Transverse colon (tissue), 4 donors: ENCODE measurements around the gene PTK7. TPM values are rescaled to one million over a fixed set of nuclear protein-coding genes. Genes with fewer than 3 reads are reported as not detected.

Experiments
- DNase-seq: peaks from one replicate; pipeline ENCODE4 v3.0.0-alpha.2; 2019
- H3K27ac ChIP-seq, 4 donors: fragments of 200-600 bp; sonication (generic); 2 replicates each; pipeline ENCODE4 v1.5.1; 2016 to 2018; ENCODE audit warnings: inconsistent platforms in 4 of 4
- H3K27me3 ChIP-seq: fragments of 200-600 bp; sonication (generic); 2 replicates; pipeline ENCODE4 v1.5.1; 2017; ENCODE audit warnings: inconsistent platforms
- H3K36me3 ChIP-seq, 4 donors: fragments of 200-600 bp; sonication (generic); 2 replicates each; pipeline ENCODE4 v1.5.1; 2017 to 2019; ENCODE audit warnings: inconsistent platforms in 4 of 4
- H3K4me1 ChIP-seq, 4 donors: fragments of 200-600 bp; sonication (generic); 2 replicates each; pipeline ENCODE4 v1.5.1; 2017 to 2020; ENCODE audit warnings: inconsistent platforms in 4 of 4
- H3K4me3 ChIP-seq, 4 donors: fragments of 200-600 bp; sonication (generic); 1 replicate in 1 of 4; 2 replicates in 3 of 4; pipeline versions ENCODE4 v1.5.1 to v1.6.1; 2017 to 2019; ENCODE audit warnings: inconsistent platforms in 4 of 4
- H3K9me3 ChIP-seq, 2 donors: fragments of 200-600 bp; sonication (generic); 2 replicates each; pipeline ENCODE4 v1.5.1; 2017 to 2019; ENCODE audit warnings: inconsistent platforms in 2 of 2
- EP300 ChIP-seq: sonication (generic); formaldehyde crosslinking; IDR thresholded peaks from one replicate; pipeline ENCODE4 v1.6.1; 2017; ENCODE audit warnings: antibody characterized with exemption, low read depth
- POLR2A ChIP-seq: fragments of 450-650 bp; IDR thresholded peaks from one replicate; pipeline ENCODE4 v1.6.1; 2016; ENCODE audit warnings: antibody characterized with exemption, mild to moderate bottlenecking, moderate library complexity
- POLR2AphosphoS5 ChIP-seq, 3 donors: sonication (generic); formaldehyde crosslinking; IDR thresholded peaks; one replicate each; pipeline ENCODE4 v1.6.1; 2016; ENCODE audit warnings: antibody characterized with exemption in 3 of 3
- WGBS, 2 donors: methylation state at CpG; one replicate each; pipeline ENCODE4 v1.1.5; 2018; ENCODE audit warnings: low coverage in 1 of 2; 5-methylcytosine and 5-hydroxymethylcytosine counted together
- in situ Hi-C, 4 donors: fragments of 200-750 bp; cut with MboI; loops; one replicate each; pipeline versions ENCODE4 v1.15.0 to v1.15.1; 2017; ENCODE audit warnings: low sequenced_read_pairs in 3 of 4, low pct_ligation_motif_present in 1 of 4, low pct_unique_long_range_greater_than_20kb in 1 of 4
- intact Hi-C: fragments of 100-400 bp; cut with DNase I; formaldehyde crosslinking; loops from one replicate; pipeline ENCODE4 v1.15.1; 2023; ENCODE audit warnings: low total_unique reads
- total RNA-seq, 4 donors: library from RNA; depleted of rRNA; stranded (reverse); fragments of >200 nt; gene quantifications; one replicate each; pipeline ENCODE4 v1.1.0, GENCODE V29; 2016
- TF ChIP-seq, protein P1 (sequence below), 5 experiments: fragments of 200-600 bp in 3 of 5; fragments of 450-650 bp in 2 of 5; sonication (generic) in 3 of 5; IDR thresholded peaks; 1 replicate in 2 of 5; 2 replicates in 3 of 5; pipeline ENCODE4 v1.5.1; 2016 to 2017; ENCODE audit warnings: antibody characterized with exemption in 5 of 5, inconsistent platforms in 3 of 5, mild to moderate bottlenecking in 2 of 5, moderate library complexity in 1 of 5

Gene PTK7
- total RNA-seq, 4 donors from 2014 or later, result 2.2 to 34.6 (median 6.0) TPM

DNA sequence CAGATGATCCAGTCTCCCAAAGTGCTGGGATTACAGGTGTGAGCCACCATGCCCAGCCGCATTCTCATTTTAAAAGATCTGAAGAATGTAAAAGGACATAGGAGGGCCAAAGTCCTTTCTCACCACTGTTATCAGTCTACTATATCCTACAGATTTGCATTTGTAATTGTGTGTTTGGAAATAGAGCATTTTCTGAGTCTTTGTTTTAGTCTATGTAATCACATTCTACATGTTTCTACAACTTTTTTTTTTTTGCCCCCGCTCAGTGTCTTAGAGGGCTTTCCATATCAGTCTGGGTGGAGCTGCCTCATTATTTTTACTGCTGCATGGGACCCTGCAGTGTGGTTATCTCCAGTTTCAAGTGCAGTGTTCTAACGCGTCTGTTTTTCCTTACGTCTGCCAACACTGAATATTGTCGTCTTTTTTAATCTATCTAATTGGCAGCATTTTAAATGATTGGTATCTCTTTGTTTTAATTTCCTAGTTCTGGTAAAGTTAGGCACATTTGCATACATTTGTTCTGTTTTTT is 113.7 kb downstream of the PTK7 start:
- TF ChIP-seq, protein P1, sequence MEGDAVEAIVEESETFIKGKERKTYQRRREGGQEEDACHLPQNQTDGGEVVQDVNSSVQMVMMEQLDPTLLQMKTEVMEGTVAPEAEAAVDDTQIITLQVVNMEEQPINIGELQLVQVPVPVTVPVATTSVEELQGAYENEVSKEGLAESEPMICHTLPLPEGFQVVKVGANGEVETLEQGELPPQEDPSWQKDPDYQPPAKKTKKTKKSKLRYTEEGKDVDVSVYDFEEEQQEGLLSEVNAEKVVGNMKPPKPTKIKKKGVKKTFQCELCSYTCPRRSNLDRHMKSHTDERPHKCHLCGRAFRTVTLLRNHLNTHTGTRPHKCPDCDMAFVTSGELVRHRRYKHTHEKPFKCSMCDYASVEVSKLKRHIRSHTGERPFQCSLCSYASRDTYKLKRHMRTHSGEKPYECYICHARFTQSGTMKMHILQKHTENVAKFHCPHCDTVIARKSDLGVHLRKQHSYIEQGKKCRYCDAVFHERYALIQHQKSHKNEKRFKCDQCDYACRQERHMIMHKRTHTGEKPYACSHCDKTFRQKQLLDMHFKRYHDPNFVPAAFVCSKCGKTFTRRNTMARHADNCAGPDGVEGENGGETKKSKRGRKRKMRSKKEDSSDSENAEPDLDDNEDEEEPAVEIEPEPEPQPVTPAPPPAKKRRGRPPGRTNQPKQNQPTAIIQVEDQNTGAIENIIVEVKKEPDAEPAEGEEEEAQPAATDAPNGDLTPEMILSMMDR (IDR thresholded peaks at IDR 0.05), result no peak
- TF ChIP-seq POLR2A (no peak), POLR2AphosphoS5 (IDR thresholded peaks at IDR 0.05) (no peak), EP300 (no peak)
- WGBS, 2 donors, result 90 to 98% methylated on average over 6 of the region's 6 CpGs
- Histone ChIP-seq H3K36me3 (peaks cover 0 to 33% (median 7%) of the 10 kb centered on the region in 4 donors), H3K27me3 (no peaks in the 10 kb centered on the region), H3K4me3 (no peak overlapping the region), H3K9me3 (no peaks in the 10 kb centered on the region), H3K27ac (no peak overlapping the region), H3K4me1 (no peaks in the 10 kb centered on the region)
- DNase-seq, result no peak
- intact Hi-C loops (no loop called here), in situ Hi-C loops (no loop called here)

DNA sequence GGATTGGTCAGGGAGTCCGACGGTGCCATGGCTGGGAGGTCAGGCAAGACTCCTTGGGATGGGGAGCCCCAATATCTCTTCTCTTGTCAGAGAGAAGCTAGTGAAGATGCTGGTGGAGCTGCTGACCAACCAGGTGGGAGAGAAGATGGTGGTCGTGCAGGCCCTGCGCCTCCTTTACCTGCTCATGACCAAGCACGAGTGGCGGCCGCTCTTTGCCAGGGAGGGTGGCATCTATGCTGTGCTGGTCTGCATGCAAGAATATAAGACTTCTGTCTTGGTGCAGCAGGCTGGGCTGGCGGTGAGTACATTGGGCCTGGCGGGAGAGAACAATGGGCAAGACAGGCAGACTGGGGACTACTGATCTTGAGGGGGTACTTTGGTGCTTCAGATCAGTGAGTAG is 116.8 kb downstream of the PTK7 start:
- intact Hi-C loops, result no loop called here
- no peak for DNase-seq
- peaks cover 0 to 55% (median 14%) of the 10 kb centered on the region in 4 donors for H3K36me3 ChIP-seq

DNA sequence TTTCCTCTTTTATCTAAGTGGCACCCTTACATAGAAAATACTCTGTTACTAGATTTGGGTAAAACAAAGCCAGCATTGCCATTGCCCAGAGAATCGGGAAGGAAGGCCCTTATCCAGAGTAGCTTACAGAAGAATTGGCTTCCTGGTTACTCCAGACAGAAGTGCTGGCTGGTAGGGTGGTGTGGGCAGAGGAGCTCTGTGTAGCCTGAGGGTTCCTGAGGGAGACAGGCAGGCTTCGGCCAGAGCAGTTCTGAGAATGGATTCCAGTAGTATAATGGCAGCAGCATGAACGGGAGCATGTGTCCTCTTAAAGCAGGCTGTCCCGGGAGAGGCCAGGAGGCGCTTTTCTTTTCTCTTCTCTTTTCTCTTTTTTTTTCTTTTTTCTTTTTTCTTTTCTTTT is 117.8 kb downstream of the PTK7 start:
- Histone ChIP-seq H3K27me3 (no peaks in the 10 kb centered on the region), H3K4me3 (no peak overlapping the region), H3K9me3 (no peaks in the 10 kb centered on the region), H3K4me1 (no peaks in the 10 kb centered on the region), H3K36me3 (peaks cover 0 to 61% (median 14%) of the 10 kb centered on the region in 4 donors), H3K27ac (no peak overlapping the region)
- 96 to 97% methylated on average over 5 of the region's 5 CpGs for WGBS, 2 donors
- TF ChIP-seq, protein P1 (IDR thresholded peaks at IDR 0.05), result no peak
- TF ChIP-seq POLR2A (no peak), POLR2AphosphoS5 (IDR thresholded peaks at IDR 0.05) (no peak), EP300 (no peak)
- in situ Hi-C loops, result no loop called here
- intact Hi-C loops, result no loop called here
- DNase-seq, result no peak

More for the DNA sequence above, 116.8 kb downstream of the PTK7 start:
- in situ Hi-C loops, result no loop called here
- Histone ChIP-seq H3K4me1 (no peaks in the 10 kb centered on the region), H3K27me3 (no peaks in the 10 kb centered on the region), H3K9me3 (no peaks in the 10 kb centered on the region), H3K4me3 (no peak overlapping the region), H3K27ac (no peak overlapping the region)
- 96% methylated on average over 9 of the region's 9 CpGs; no CpG with 5 or more reads in 1 of the 2 donors for WGBS, 2 donors
- TF ChIP-seq POLR2A (no peak), EP300 (no peak), POLR2AphosphoS5 (IDR thresholded peaks at IDR 0.05) (no peak)
- TF ChIP-seq, protein P1 (IDR thresholded peaks at IDR 0.05), result no peak

DNA sequence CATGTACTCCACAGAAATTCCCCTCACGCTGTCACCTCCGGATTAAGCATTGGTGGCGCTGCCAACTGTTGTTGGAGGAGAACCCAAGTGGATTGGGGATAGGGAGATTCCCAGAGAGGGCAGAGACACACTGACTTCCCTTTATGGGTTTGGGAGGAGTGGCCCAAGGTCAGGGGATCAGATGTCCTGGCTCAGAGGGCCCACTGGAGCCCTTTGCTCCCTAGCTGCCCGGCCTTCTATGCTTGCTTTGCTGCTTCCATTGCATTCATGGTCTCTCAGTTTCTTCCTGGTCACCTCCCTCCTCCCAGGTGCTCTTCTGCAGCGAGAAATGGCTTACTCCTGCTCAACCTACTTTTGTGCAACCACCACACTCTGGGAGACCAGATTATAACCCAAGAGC is 120.2 kb downstream of the PTK7 start:
- Histone ChIP-seq H3K27ac (no peak overlapping the region), H3K4me1 (no peaks in the 10 kb centered on the region), H3K36me3 (peaks cover 0 to 53% (median 13%) of the 10 kb centered on the region in 4 donors), H3K4me3 (no peak overlapping the region), H3K9me3 (no peaks in the 10 kb centered on the region), H3K27me3 (no peaks in the 10 kb centered on the region)
- intact Hi-C loops, result no loop called here
- DNase-seq, result no peak
- 81 to 88% methylated on average over 3 to 5 of the region's 5 CpGs for WGBS, 2 donors
- TF ChIP-seq, protein P1 (IDR thresholded peaks at IDR 0.05), result no peak
- TF ChIP-seq EP300, result no peak
- in situ Hi-C loops, result no loop called here
